Measurements from ENCODE around the gene COL25A1. TPM values are rescaled to one million over a fixed set of nuclear protein-coding genes. Genes with fewer than 3 reads are reported as not detected.
"Not testable (repeated sequence)": the region's sequence is repeated elsewhere in the genome, so short reads cannot be mapped to it uniquely, and the experiment has no call there.

Gene COL25A1
- total and polyA plus RNA-seq, 2 experiments from 2014 or later = 0.25 TPM; not detected in 1

DNA sequence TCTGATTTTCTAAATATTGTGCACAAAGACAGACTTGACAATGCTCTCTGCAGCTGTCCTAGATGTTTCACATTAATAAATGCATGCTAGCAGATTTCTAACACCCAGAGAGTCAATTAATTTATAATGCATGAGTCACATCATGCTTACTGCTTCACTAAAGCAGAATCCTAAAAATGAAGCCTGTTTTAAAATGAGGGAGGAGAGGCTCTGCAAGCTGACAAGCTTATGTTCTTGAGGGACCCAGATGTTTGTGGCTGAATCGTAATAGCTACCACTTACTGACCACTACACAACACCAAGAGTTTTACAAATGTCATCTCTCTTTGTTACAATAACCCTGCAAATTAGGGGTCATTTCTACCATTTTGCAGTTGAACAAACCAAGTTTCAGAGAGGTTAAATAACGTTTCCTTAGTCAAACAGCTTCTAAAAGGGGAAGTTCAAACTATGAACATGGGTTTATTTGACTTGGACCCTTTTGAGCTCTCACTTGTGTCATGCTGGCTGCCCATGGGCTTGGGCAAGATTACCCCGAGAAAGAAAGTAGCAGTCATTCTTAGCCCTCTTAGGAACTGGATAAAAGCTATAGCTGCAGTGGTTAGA is 276.9 kb downstream of the COL25A1 start:
- Histone ChIP-seq H3K9me2 (ENCODE audit: insufficient read depth) (no peaks in the 10 kb centered on the region), H3K9ac (no peak overlapping the region), H2AFZ (no peak overlapping the region), H3K36me3 (ENCODE audit: low read depth) (no peaks in the 10 kb centered on the region), H3K79me2 (ENCODE audit: insufficient read depth) (no peaks in the 10 kb centered on the region), H3K9me3 (ENCODE audit: low read depth) (no peaks in the 10 kb centered on the region), H3K4me2 (ENCODE audit: unreplicated experiment) (no peak overlapping the region), H4K20me1 (ENCODE audit: insufficient read depth) (no peaks in the 10 kb centered on the region), H3K27ac (no peak overlapping the region), H3K27me3 (replicated peaks; ENCODE audit: insufficient read depth) (no peaks in the 10 kb centered on the region), H3F3A (ENCODE audit: insufficient read depth) (no peaks in the 10 kb centered on the region), H3K4me1 (ENCODE audit: insufficient read depth) (no peaks in the 10 kb centered on the region), H3K4me3 (no peak overlapping the region)
- in situ Hi-C loops (cut with MboI) = no loop called here
- no peak for DNase-seq
- TF ChIP-seq EZH2phosphoT487 (IDR thresholded peaks at IDR 0.05; ENCODE audit: insufficient read depth, low read depth) (no peak), EZH2 (IDR thresholded peaks at IDR 0.05; ENCODE audit: insufficient read depth, poor library complexity, severe bottlenecking) (no peak)
- 12 to 14% methylated on average over 3 of the region's 3 CpGs for WGBS, 2 experiments (ENCODE audit: low coverage in 1 of 2, low lambda C conversion rate in 2 of 2, missing lambda C conversion rate in 2 of 2)

DNA sequence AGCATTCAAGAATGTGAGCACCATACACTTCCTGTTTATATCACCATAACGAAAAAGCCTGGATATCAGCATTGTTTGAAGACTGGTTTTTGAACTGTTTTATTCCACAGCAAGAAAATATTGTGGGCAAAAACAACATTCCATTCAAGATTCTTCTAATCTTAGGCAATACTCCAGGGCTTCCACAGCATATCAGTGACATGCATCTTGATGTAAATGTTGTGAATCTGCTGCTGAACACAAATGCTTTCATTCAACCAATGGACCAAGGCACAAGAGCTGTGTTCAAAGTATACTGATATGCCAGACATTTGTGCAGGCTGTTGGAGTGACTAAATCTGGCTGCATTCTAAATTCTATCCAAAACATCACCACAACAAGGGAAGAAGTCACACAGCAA is 279.5 kb downstream of the COL25A1 start:
- H3K9ac ChIP-seq = no peak overlapping the region
- H3K4me2 ChIP-seq (ENCODE audit: unreplicated experiment) = no peak overlapping the region
- no peak overlapping the region for H2AFZ ChIP-seq
- H3K36me3 ChIP-seq (ENCODE audit: low read depth) = no peaks in the 10 kb centered on the region
- no peaks in the 10 kb centered on the region for H3K27me3 ChIP-seq (replicated peaks; ENCODE audit: insufficient read depth)
- in situ Hi-C loops (cut with MboI) = no loop called here
- H4K20me1 ChIP-seq (ENCODE audit: insufficient read depth) = no peaks in the 10 kb centered on the region
- no peaks in the 10 kb centered on the region for H3K79me2 ChIP-seq (ENCODE audit: insufficient read depth)
- TF ChIP-seq EZH2phosphoT487 (IDR thresholded peaks at IDR 0.05; ENCODE audit: insufficient read depth, low read depth) (no peak), EZH2 (IDR thresholded peaks at IDR 0.05; ENCODE audit: insufficient read depth, poor library complexity, severe bottlenecking) (no peak)
- no peak overlapping the region for H3K27ac ChIP-seq
- H3K9me2 ChIP-seq (ENCODE audit: insufficient read depth) = no peaks in the 10 kb centered on the region
- H3K4me1 ChIP-seq (ENCODE audit: insufficient read depth) = no peaks in the 10 kb centered on the region
- no peak for DNase-seq
- no peaks in the 10 kb centered on the region for H3F3A ChIP-seq (ENCODE audit: insufficient read depth)
- H3K9me3 ChIP-seq (ENCODE audit: low read depth) = no peaks in the 10 kb centered on the region
- 73 to 87% methylated on average over 1 of the region's 1 CpG for WGBS, 2 experiments (ENCODE audit: low coverage in 1 of 2, low lambda C conversion rate in 2 of 2, missing lambda C conversion rate in 2 of 2)
- no peak overlapping the region for H3K4me3 ChIP-seq

- WGBS, 2 experiments (ENCODE audit: low coverage in 1 of 2, low lambda C conversion rate in 2 of 2, missing lambda C conversion rate in 2 of 2) = 80 to 86% methylated on average over 6 of the region's 6 CpGs
These were observed 280.8 kb downstream of the COL25A1 start for GRCh38 chr4:109021630-109022029.

DNA sequence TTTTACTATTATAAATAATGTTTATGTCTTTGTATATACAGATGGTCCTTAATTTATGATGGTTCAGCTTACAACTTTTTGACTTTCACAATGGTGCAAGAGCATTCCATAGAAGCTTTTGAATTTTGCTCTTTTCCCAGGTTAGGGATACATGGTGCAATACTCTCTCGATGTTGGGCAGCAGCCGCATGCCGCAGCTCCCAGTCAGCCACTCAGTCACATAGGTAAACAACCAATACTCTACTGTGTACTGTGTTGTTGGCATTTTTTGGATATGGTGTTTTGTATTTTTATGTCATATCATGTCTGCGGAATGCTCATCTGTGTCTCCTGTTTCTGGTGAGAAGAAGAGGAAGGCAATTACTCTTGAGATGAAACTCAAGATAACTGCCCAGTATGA is 281.6 kb downstream of the COL25A1 start:
- no peaks in the 10 kb centered on the region for H3K9me2 ChIP-seq (ENCODE audit: insufficient read depth)
- H2AFZ ChIP-seq = no peak overlapping the region
- H3K27ac ChIP-seq = no peak overlapping the region
- H3K36me3 ChIP-seq (ENCODE audit: low read depth) = no peaks in the 10 kb centered on the region
- DNase-seq = no peak
- no peaks in the 10 kb centered on the region for H3K79me2 ChIP-seq (ENCODE audit: insufficient read depth)
- 86 to 87% methylated on average over 4 of the region's 4 CpGs for WGBS, 2 experiments (ENCODE audit: low coverage in 1 of 2, low lambda C conversion rate in 2 of 2, missing lambda C conversion rate in 2 of 2)
- H3K4me2 ChIP-seq (ENCODE audit: unreplicated experiment) = no peak overlapping the region
- no peaks in the 10 kb centered on the region for H3K9me3 ChIP-seq (ENCODE audit: low read depth)
- in situ Hi-C loops (cut with MboI) = no loop called here
- no peak for TF ChIP-seq EZH2 (IDR thresholded peaks at IDR 0.05; ENCODE audit: insufficient read depth, poor library complexity, severe bottlenecking)
- no peak for TF ChIP-seq EZH2phosphoT487 (IDR thresholded peaks at IDR 0.05; ENCODE audit: insufficient read depth, low read depth)
- H3K27me3 ChIP-seq (replicated peaks; ENCODE audit: insufficient read depth) = no peaks in the 10 kb centered on the region
- no peaks in the 10 kb centered on the region for H3F3A ChIP-seq (ENCODE audit: insufficient read depth)
- H3K9ac ChIP-seq = no peak overlapping the region
- H3K4me1 ChIP-seq (ENCODE audit: insufficient read depth) = no peaks in the 10 kb centered on the region
- H3K4me3 ChIP-seq = no peak overlapping the region
- H4K20me1 ChIP-seq (ENCODE audit: insufficient read depth) = no peaks in the 10 kb centered on the region

More at GRCh38 chr4:109021630-109022029, 280.8 kb downstream of the COL25A1 start:
- H3K9me2 ChIP-seq (ENCODE audit: insufficient read depth); H4K20me1 ChIP-seq (ENCODE audit: insufficient read depth); H3K27ac ChIP-seq; H3K36me3 ChIP-seq (ENCODE audit: low read depth); H3K9ac ChIP-seq; H3K79me2 ChIP-seq (ENCODE audit: insufficient read depth); H3K4me2 ChIP-seq (ENCODE audit: unreplicated experiment); H3F3A ChIP-seq (ENCODE audit: insufficient read depth); H3K27me3 ChIP-seq (replicated peaks; ENCODE audit: insufficient read depth); H3K9me3 ChIP-seq (ENCODE audit: low read depth); DNase-seq; H3K4me3 ChIP-seq; H2AFZ ChIP-seq; in situ Hi-C loops (cut with MboI); H3K4me1 ChIP-seq (ENCODE audit: insufficient read depth): not testable (repeated sequence)

DNA sequence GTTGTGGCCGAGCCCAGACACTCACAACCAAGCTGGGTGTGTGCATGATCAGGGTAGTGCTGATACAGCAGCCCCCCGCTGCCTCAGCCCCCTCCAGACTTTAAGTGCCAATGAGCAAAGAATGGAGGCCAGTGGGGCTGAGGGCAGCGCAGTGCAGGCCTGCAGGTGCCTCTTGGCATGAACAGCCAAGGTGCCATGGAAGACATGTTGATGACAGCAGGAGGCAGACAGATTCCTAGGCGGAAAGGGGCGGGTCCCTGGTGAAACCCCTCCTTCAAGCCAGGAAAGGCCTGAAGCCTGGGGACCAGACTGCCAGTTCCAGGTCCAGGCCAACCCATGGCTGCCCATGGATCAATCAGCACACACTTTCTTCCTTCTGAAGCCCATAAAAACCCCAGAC is 286.3 kb downstream of the COL25A1 start:
- no peaks in the 10 kb centered on the region for H4K20me1 ChIP-seq (ENCODE audit: insufficient read depth)
- in situ Hi-C loops (cut with MboI) = no loop called here
- H3K4me1 ChIP-seq (ENCODE audit: insufficient read depth) = no peaks in the 10 kb centered on the region
- peaks cover 5% of the 10 kb centered on the region; the same call in 1 of the 2 replicates for H3K27me3 ChIP-seq (replicated peaks; ENCODE audit: insufficient read depth)
- DNase-seq = no peak
- WGBS, 2 experiments (ENCODE audit: low coverage in 1 of 2, low lambda C conversion rate in 2 of 2, missing lambda C conversion rate in 2 of 2) = 30 to 38% methylated on average over 5 of the region's 5 CpGs
- no peaks in the 10 kb centered on the region for H3K36me3 ChIP-seq (ENCODE audit: low read depth)
- no peak overlapping the region for H3K4me3 ChIP-seq
- no peak overlapping the region for H3K27ac ChIP-seq
- TF ChIP-seq EZH2phosphoT487 (IDR thresholded peaks at IDR 0.05; ENCODE audit: insufficient read depth, low read depth) (no peak), EZH2 (IDR thresholded peaks at IDR 0.05; ENCODE audit: insufficient read depth, poor library complexity, severe bottlenecking) (no peak)
- H3K79me2 ChIP-seq (ENCODE audit: insufficient read depth) = no peaks in the 10 kb centered on the region
- no peaks in the 10 kb centered on the region for H3K9me3 ChIP-seq (ENCODE audit: low read depth)
- H3F3A ChIP-seq (ENCODE audit: insufficient read depth) = no peaks in the 10 kb centered on the region
- no peak overlapping the region for H3K9ac ChIP-seq
- no peak overlapping the region for H2AFZ ChIP-seq
- H3K4me2 ChIP-seq (ENCODE audit: unreplicated experiment) = no peak overlapping the region
- H3K9me2 ChIP-seq (ENCODE audit: insufficient read depth) = no peaks in the 10 kb centered on the region
